ENCODE data around the gene LDAF1.
"Not testable (repeated sequence)": the region's sequence is repeated elsewhere in the genome, so short reads cannot be mapped to it uniquely, and the experiment has no call there.

LDAF1 gene

GRCh38 chr16:21158208-21159110 is at the start of gene LDAF1:
TSS of gene LDAF1 (plus strand) at chr16:21158674. CDS start at chr16:21161183, 2,509 bp downstream.
- peak; percentile 40 to 55 for DNase-seq (ENCODE audit: low read depth in 2 of 2)

DNA sequence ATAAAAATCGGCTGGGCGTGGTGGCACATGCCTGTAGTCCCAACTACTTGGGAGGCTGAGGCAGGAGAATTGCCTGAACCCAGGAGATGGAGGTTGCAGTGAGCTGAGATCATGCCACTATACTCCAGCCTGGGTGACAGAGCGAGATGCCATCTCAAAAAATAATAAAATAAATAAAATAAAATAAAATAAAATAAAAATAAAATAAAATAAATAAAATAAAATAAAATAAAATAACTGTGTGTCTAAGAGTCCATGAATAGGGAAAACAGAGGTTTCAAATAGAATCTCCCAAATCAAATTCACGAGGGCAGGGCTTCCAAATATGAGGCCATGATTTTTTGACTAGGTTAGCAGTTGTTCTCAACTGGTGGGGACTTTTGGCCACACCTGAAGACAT is 42.9 kb upstream of the LDAF1 start:
- not testable (repeated sequence) for DNase-seq (ENCODE audit: low read depth in 2 of 2)

- DNase-seq (ENCODE audit: low read depth in 2 of 2) = no peak
Measured at GRCh38 chr16:21116148-21116693, 42.3 kb upstream of the LDAF1 start.

DNA sequence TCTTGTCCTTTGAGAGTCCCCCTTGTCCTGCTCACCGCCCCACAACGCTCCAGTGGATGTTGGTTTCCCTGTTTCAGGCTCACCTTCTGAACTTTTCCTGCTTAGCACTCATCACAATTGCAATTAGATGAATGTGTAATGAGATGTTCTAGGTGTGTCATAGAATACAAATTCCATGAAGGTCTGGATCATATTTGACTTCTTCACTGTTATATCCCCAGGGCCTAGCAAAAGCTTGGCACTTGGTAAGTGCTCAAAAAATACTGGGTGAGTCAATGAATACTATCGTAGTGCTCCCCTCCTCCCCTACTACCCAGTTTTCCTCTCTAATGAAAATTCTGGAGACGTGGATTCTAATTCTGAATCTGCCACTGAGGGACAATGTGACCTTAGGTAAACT is 40.9 kb upstream of the LDAF1 start:
- DNase-seq (ENCODE audit: low read depth in 2 of 2) = no peak

DNA sequence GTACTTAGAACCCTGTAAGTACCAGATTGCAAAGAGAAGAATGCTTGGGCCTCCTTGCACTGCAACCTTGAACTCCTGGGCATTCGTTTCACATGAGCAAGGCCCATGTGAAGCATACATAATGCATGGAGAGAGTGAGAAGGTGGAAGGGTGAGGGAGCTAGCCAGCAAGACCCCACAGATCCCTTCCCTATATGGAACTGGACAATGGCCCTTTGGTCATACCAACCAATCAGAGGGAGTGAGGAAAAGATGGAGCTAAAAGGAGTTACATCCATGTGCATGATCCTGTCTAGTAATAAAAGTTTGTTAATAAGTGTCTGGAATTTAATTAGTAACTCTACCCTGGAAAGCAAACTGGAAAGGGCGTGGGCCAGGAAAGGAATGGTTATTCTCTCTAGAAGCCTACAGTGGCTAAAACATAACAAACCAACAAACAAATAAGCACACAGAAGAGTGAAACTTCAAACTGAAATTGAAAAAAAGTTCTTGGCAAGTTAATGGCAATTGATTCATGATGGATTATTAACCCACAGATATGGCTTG is 37.4 kb upstream of the LDAF1 start:
- no peak for DNase-seq (ENCODE audit: low read depth in 2 of 2)

GRCh38 chr16:21125191-21125590 is 33.3 kb upstream of the LDAF1 start:
- DNase-seq (ENCODE audit: low read depth in 2 of 2) = no peak

GRCh38 chr16:21126518-21126917 is 32.0 kb upstream of the LDAF1 start:
- DNase-seq (ENCODE audit: low read depth in 2 of 2) = no peak

- no peak for DNase-seq (ENCODE audit: low read depth in 2 of 2)
Measured at GRCh38 chr16:21128991-21129390, 29.5 kb upstream of the LDAF1 start.

DNA sequence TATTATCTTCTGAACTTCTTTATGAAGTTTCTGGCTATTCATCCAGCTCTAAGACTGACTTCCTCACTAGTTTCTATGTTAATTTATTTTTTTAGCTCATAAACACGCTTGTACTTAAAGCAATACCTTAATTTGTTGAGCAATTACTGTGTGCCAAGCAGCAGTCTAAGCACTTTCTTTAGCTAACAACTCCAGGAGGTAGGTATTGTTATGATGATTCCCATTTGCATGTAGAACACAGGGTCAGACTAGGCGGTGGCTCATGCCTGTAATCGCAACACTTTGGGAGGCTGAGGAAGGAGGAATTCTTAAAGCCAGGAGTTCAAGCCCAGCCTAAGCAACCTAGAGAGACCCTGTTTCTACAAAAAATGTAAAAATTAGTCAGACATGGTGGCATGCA is 27.7 kb upstream of the LDAF1 start:
- DNase-seq (ENCODE audit: low read depth in 2 of 2) = no peak

DNA sequence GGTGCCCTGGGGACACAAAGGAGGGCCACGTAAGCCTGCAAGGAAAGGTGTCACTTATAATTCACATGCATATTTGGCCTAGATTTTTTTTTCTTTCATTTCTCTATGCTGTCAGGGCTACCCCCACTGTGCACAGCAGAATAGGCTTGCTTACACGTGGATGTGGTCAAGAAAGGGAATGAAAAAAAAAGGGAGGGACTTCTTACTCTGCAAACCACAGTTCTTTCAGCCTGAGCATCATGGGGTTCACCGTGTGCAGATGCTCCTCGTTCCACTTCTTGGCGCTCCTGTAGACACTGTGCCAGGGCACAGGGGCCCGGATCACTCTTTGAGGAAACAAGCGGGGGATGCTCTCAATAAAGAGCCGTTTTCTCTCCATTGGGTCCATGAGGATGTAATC is 24.4 kb upstream of the LDAF1 start:
- no peak for DNase-seq (ENCODE audit: low read depth in 2 of 2)

- no peak for DNase-seq (ENCODE audit: low read depth in 2 of 2)
Measured at GRCh38 chr16:21145738-21146137, 12.7 kb upstream of the LDAF1 start.

GRCh38 chr16:21150375-21151001 is 8.0 kb upstream of the LDAF1 start, which contains the start of gene DNAH3:
TSS of gene DNAH3 (minus strand) at chr16:21150846. CDS start at chr16:21150319, 527 bp downstream.
- no peak for DNase-seq (ENCODE audit: low read depth in 2 of 2)

DNA sequence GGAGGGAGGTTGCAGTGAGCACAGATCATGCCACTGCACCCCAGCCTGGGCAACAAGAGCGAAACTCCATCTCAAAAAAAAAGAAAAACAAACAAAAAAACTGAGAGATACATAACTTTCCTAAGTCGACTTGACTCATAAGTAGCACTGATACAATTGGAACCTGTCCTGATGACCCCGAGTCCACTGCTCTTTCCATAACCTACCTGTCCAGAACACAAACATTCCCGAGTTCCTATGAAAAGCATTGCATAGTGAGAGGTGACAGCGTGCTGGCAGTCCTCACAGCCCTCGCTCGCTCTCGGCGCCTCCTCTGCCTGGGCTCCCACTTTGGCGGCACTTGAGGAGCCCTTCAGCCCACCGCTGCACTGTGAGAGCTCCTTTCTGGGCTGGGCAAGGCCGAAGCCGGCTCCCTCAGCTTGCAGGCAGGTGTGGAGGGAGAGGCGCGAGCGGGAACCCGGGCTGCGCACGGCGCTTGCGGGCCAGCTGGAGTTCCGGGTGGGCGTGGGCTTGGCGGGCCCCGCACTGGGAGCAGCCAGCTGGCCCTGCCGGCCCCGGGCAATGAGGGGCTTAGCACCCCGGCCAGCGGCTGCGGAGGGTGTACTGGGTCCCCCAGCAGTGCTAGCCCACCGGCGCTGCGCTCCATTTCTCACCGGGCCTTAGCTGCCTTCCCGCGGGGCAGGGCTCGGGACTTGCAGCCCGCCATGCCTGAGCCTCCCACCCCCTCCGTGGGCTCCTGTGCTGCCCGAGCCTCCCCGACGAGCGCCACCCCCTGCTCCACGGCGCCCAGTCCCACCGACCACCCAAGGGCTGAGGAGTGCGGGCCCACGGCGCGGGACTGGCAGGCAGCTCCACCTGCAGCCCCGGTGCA is 6.1 kb upstream of the LDAF1 start:
- DNase-seq (ENCODE audit: low read depth in 2 of 2) = not testable (repeated sequence)

GRCh38 chr16:21153124-21153729 is 5.2 kb upstream of the LDAF1 start:
- not testable (repeated sequence) for DNase-seq (ENCODE audit: low read depth in 2 of 2)

DNA sequence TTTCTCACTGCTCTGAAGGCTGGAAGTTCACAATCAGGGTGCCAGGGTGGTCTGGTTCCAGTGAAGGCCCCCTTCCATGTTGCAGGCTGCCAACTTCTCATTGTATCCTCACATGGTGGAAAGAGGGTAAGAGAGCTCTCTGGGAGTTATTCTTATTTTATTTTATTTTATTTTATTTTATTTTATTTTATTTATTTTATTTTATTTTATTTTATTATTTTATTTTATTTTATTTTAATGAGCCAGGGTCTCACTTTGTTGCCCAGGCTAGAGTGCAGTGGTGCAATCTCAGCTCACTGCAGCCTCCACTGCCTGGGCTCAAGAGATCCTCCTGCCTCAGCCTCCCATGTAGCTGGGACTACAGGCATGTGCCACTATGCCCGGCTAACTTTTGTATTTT is 2.5 kb upstream of the LDAF1 start:
- DNase-seq (ENCODE audit: low read depth in 2 of 2) = not testable (repeated sequence)

DNA sequence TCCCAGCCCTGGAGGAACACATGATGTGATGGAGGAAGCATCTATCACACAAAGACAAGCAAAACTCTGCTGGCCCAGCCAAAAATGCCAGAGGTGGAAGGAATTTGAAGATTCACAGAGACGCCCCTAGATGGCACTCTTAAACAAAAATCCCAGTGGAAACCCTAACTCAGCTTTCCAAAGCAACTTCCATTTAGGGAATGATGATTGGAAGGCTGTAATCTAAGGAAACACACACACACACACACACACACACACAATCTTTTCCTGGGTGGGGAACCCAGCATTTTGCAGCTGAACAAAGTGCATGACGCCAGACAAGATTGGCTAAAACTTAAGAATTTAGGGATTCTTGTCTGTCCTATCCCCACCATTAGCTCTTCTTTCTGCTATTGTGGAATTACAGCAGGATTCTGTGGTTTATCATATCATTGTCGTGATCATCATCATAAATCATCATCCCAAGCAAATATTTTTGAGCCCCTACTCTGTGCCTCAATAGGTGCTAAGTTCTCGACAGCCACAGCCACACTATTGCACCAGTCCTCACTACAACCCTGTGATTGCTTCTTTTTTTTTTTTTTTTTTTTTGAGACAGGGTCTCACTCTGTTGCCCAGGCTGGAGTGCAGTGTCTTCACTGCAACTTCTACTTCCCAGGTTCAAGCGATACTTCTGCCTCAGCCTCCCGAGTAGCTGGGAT is 1.6 kb upstream of the LDAF1 start:
- DNase-seq (ENCODE audit: low read depth in 2 of 2) = no peak

DNA sequence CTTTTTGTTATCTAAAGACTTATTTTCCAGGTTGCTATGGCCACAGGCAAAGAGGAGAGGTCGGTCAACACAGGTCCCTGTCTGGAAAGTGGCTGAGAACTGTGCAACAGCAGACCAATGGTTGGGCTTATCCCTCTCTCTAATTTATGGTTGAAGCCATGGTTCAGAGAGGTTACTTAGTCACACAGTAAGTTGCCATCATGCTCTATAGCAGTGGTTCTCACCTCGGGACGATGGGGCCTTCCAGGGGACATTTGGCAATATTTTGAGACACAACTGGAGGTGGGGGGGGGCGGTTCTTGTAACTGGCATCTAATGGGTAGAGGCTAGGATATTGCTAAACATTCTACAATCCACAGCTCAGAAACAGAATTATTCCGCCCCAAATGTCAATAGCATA is 842 bp upstream of the LDAF1 start:
- no peak for DNase-seq (ENCODE audit: low read depth in 2 of 2)

DNA sequence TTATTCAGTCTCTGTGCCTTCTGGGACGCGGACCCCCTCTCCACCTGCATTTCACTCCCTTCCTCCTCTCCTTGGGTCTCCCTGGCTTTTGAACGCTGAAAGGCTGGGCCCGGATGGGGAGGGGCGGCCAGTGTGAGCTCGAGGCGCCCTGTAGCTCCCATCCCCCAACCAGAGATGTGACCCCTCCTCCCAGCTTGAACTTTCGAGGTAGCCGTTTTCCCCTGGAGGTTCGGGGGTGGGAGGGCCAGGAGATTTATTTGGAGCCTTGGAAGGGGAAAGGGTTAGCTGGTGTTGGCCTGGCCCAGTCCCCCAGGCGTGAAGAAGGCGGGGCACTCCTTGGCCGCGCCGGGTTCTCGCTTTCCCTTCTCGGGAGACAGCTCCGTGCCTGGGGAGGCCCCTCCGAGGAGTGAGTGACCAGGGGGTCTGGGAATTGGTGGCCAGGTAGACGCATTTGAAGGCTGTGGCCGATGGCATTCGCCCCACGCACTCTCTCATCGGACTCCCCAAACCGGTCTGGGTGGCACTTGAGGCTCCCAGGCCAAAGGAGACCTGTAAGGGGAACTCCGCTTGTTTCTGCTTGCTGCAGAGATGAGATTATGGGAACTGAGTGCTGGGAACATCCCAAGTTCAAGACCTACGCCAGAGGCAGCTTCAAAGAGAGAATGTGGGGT is 942 bp downstream of the LDAF1 start:
- DNase-seq (ENCODE audit: low read depth in 2 of 2) = no peak

DNA sequence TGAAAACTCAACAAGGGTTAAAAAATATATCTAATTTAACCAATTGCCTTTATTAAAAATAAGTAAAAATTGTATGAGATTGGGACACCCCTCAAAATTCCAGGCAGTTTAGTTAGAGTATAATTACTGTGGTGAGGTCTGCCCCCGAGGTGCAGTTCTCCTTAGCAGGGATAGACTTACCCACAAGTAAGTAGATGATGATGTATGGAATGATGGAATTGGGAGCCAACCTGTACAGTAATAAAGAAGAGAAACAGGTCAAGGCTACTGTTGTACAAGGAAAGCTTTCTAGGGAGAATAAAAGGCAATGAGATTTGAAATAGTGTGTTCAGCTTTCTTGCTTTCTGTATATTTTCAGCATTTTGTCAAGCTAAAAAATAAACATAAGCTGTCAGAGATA is 1.8 kb downstream of the LDAF1 start:
- DNase-seq (ENCODE audit: low read depth in 2 of 2) = no peak

DNA sequence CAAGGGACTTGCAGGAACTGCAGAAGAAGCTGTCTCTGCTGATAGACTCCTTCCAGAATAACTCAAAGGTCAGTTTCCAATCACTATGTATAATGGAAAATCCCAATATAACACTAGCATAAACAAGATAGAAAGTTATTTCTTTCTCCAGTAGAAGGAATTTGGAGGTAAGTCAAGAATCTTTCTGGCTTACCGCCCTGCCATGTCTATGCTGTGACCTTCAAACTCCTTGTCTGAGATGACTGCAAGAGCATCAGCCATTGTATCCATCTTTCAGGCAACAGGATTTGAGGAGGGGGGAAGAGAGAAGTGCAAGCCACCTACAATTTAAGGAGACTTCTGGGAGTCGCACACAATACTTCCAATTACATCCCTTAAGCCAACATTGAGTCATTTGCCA is 2.7 kb downstream of the LDAF1 start:
- DNase-seq (ENCODE audit: low read depth in 2 of 2) = no peak
